Activated T-helper 2 cell treated with anti-CD3 and anti-CD28 coated beads, Interferon-gamma antibody, Interleukin-2, Interleukin-4, amounts not matched to agents 10 μg/mL and 5 μg/mL and 100 μg/mL, durations not matched to agents 14 hours and 24 hours and 36 hours (primary cell): ENCODE data around the gene GRIA2. TPM values are rescaled to one million over a fixed set of nuclear protein-coding genes. Genes with fewer than 3 reads are reported as not detected.

Source experiments
- DNase-seq: peaks from one replicate; pipeline ENCODE4 v3.0.0; 2021; ENCODE audit warnings: low spot score
- H3K27ac Mint-ChIP-seq: one replicate; pipeline ENCODE4 v1.8.0; 2021; ENCODE audit warnings: mixed read lengths
- H3K27me3 Mint-ChIP-seq: one replicate; pipeline ENCODE4 v1.8.0; 2021; ENCODE audit warnings: low read depth, mixed read lengths
- H3K36me3 Mint-ChIP-seq: one replicate; pipeline ENCODE4 v1.8.0; 2021; ENCODE audit warnings: low read depth, mixed read lengths
- H3K4me1 Mint-ChIP-seq: one replicate; pipeline ENCODE4 v1.8.0; 2021; ENCODE audit warnings: low read depth, mixed read lengths
- H3K4me3 Mint-ChIP-seq: one replicate; pipeline ENCODE4 v1.8.0; 2021; ENCODE audit warnings: low read depth, mild to moderate bottlenecking, moderate library complexity, mixed read lengths
- H3K9me3 Mint-ChIP-seq: one replicate; pipeline ENCODE4 v1.8.0; 2021; ENCODE audit warnings: mixed read lengths
- intact Hi-C: fragments of 100-400 bp; cut with micrococcal nuclease; formaldehyde crosslinking; loops from one replicate; pipeline ENCODE4 v1.15.1; 2023
- total RNA-seq: library from RNA; stranded (reverse); gene quantifications from 2 replicates; pipeline ENCODE4 v1.2.3, GENCODE V29; 2022

GRIA2 gene
- total RNA-seq, 1 donor from 2014 or later = not detected

- H3K27ac Mint-ChIP-seq = no peak overlapping the region
- H3K9me3 Mint-ChIP-seq = no peaks in the 10 kb centered on the region
- no peaks in the 10 kb centered on the region for H3K27me3 Mint-ChIP-seq
- intact Hi-C loops = no loop called here
- no peaks in the 10 kb centered on the region for H3K4me1 Mint-ChIP-seq
- no peak for DNase-seq
- no peak overlapping the region for H3K4me3 Mint-ChIP-seq
- no peaks in the 10 kb centered on the region for H3K36me3 Mint-ChIP-seq
Observed at GRCh38 chr4:157327666-157328065, 107.1 kb downstream of the GRIA2 start.

GRCh38 chr4:157357887-157358286, 137.4 kb downstream of the GRIA2 start:
- no peak for DNase-seq
- H3K9me3 Mint-ChIP-seq = peaks cover 12% of the 10 kb centered on the region
- H3K36me3 Mint-ChIP-seq = no peaks in the 10 kb centered on the region
- H3K4me3 Mint-ChIP-seq = no peak overlapping the region
- no peaks in the 10 kb centered on the region for H3K4me1 Mint-ChIP-seq
- H3K27ac Mint-ChIP-seq = no peak overlapping the region
- intact Hi-C loops = no loop called here
- no peaks in the 10 kb centered on the region for H3K27me3 Mint-ChIP-seq

GRCh38 chr4:157358439-157358838, 137.9 kb downstream of the GRIA2 start:
- Mint-ChIP-seq H3K27ac (no peak overlapping the region), H3K27me3 (no peaks in the 10 kb centered on the region)
- intact Hi-C loops = no loop called here

GRCh38 chr4:157358851-157359250, 138.3 kb downstream of the GRIA2 start:
- no peak overlapping the region for H3K27ac Mint-ChIP-seq
- no peaks in the 10 kb centered on the region for H3K4me1 Mint-ChIP-seq

More at GRCh38 chr4:157358439-157358838, 137.9 kb downstream of the GRIA2 start:
- no peak overlapping the region for H3K4me3 Mint-ChIP-seq
- H3K9me3 Mint-ChIP-seq = peaks cover 17% of the 10 kb centered on the region
- DNase-seq = no peak
- no peaks in the 10 kb centered on the region for H3K36me3 Mint-ChIP-seq
- no peaks in the 10 kb centered on the region for H3K4me1 Mint-ChIP-seq

GRCh38 chr4:157363360-157363759, 142.8 kb downstream of the GRIA2 start:
- no peak overlapping the region for H3K27ac Mint-ChIP-seq
- no peaks in the 10 kb centered on the region for H3K27me3 Mint-ChIP-seq
- no peaks in the 10 kb centered on the region for H3K36me3 Mint-ChIP-seq
- no peaks in the 10 kb centered on the region for H3K4me1 Mint-ChIP-seq
- DNase-seq = no peak
- intact Hi-C loops = no loop called here
- no peak overlapping the region for H3K4me3 Mint-ChIP-seq
- H3K9me3 Mint-ChIP-seq = peaks cover 19% of the 10 kb centered on the region

More at GRCh38 chr4:157358851-157359250, 138.3 kb downstream of the GRIA2 start:
- Mint-ChIP-seq H3K36me3 (no peaks in the 10 kb centered on the region), H3K27me3 (no peaks in the 10 kb centered on the region), H3K9me3 (peaks cover 19% of the 10 kb centered on the region), H3K4me3 (no peak overlapping the region)
- intact Hi-C loops = no loop called here
- DNase-seq = no peak

GRCh38 chr4:157372154-157372553, 151.6 kb downstream of the GRIA2 start:
- peaks cover 5% of the 10 kb centered on the region for H3K9me3 Mint-ChIP-seq
- H3K27ac Mint-ChIP-seq = no peak overlapping the region
- H3K36me3 Mint-ChIP-seq = no peaks in the 10 kb centered on the region
- intact Hi-C loops = no loop called here
- DNase-seq = no peak
- no peak overlapping the region for H3K4me3 Mint-ChIP-seq
- no peaks in the 10 kb centered on the region for H3K4me1 Mint-ChIP-seq
- H3K27me3 Mint-ChIP-seq = no peaks in the 10 kb centered on the region

- intact Hi-C loops = no loop called here
- H3K9me3 Mint-ChIP-seq = peaks cover 5% of the 10 kb centered on the region
- no peaks in the 10 kb centered on the region for H3K4me1 Mint-ChIP-seq
- H3K4me3 Mint-ChIP-seq = no peak overlapping the region
- H3K27ac Mint-ChIP-seq = no peak overlapping the region
- no peaks in the 10 kb centered on the region for H3K27me3 Mint-ChIP-seq
- H3K36me3 Mint-ChIP-seq = no peaks in the 10 kb centered on the region
- no peak for DNase-seq
Observed at GRCh38 chr4:157372567-157372966, 152.0 kb downstream of the GRIA2 start.

- no peaks in the 10 kb centered on the region for H3K36me3 Mint-ChIP-seq
- peaks cover 1% of the 10 kb centered on the region for H3K9me3 Mint-ChIP-seq
- DNase-seq = no peak
- intact Hi-C loops = no loop called here
- H3K27ac Mint-ChIP-seq = no peak overlapping the region
- no peak overlapping the region for H3K4me3 Mint-ChIP-seq
- no peaks in the 10 kb centered on the region for H3K27me3 Mint-ChIP-seq
- H3K4me1 Mint-ChIP-seq = no peaks in the 10 kb centered on the region
Observed at GRCh38 chr4:157389741-157390140, 169.2 kb downstream of the GRIA2 start.

- H3K4me3 Mint-ChIP-seq = no peak overlapping the region
Observed at GRCh38 chr4:157405070-157405469, 184.5 kb downstream of the GRIA2 start.

More at GRCh38 chr4:157405070-157405469, 184.5 kb downstream of the GRIA2 start:
- DNase-seq = no peak
- no peaks in the 10 kb centered on the region for H3K36me3 Mint-ChIP-seq
- peaks cover 8% of the 10 kb centered on the region for H3K9me3 Mint-ChIP-seq
- H3K27ac Mint-ChIP-seq = no peak overlapping the region
- intact Hi-C loops = no loop called here
- no peaks in the 10 kb centered on the region for H3K4me1 Mint-ChIP-seq
- H3K27me3 Mint-ChIP-seq = no peaks in the 10 kb centered on the region

Other genes starting within 250 kb of the GRIA2 start
- not detected in 2 replicates for gene PDGFC, start 248.9 kb upstream of the GRIA2 start, total RNA-seq
- gene GLRB, start 144.6 kb upstream of the GRIA2 start, total RNA-seq = not detected in 2 replicates